Measurements from ENCODE around the gene LTBP1.

Gene LTBP1

GRCh38 chr2:32948266-32948665 lies 1.5 kb downstream of the LTBP1 start:
- Histone ChIP-seq H2BK15ac (replicated peaks; ENCODE audit: low read depth) (no peak overlapping the region), H3K56ac (ENCODE audit: low read length) (peak overlapping the region; percentile 91), H3K27me3 (ENCODE audit: insufficient read depth, low read length, poor library complexity) (no peaks in the 10 kb centered on the region), H3K36me3 (ENCODE audit: control insufficient read depth, insufficient read depth, low read length) (no peaks in the 10 kb centered on the region), H2BK5ac (ENCODE audit: low read length) (no peak overlapping the region), H2BK120ac (ENCODE audit: low read depth, low read length) (no peak overlapping the region), H3K4ac (ENCODE audit: low read depth, low read length) (no peak overlapping the region), H3K79me1 (ENCODE audit: low read length) (no peaks in the 10 kb centered on the region), H2AK5ac (ENCODE audit: low read length) (no peak overlapping the region), H3K4me2 (ENCODE audit: low read length) (peak overlapping the region; percentile 66), H3K79me2 (ENCODE audit: control insufficient read depth, insufficient read depth, low read length) (no peaks in the 10 kb centered on the region), H4K5ac (ENCODE audit: low read length) (no peak overlapping the region), H3K4me1 (ENCODE audit: control insufficient read depth, low read depth, low read length) (no peaks in the 10 kb centered on the region), H3K4me3 (ENCODE audit: low read length) (peak overlapping the region; percentile 64), H3K27ac (ENCODE audit: low read depth, low read length) (no peak overlapping the region), H3K18ac (ENCODE audit: low read length) (no peak overlapping the region), H3K9ac (ENCODE audit: low read length) (peak overlapping the region; percentile 80), H3K23ac (ENCODE audit: low read length) (no peak overlapping the region), H4K8ac (ENCODE audit: low read depth, low read length) (no peak overlapping the region)
- no peak for DNase-seq
- no CpG with 5 or more reads among the region's 3 CpGs for WGBS (ENCODE audit: extremely low coverage, insufficient coverage, low lambda C conversion rate)

- H2BK120ac ChIP-seq (ENCODE audit: low read depth, low read length): no peak overlapping the region
- no peak overlapping the region for H3K18ac ChIP-seq (ENCODE audit: low read length)
- H2AK5ac ChIP-seq (ENCODE audit: low read length): no peak overlapping the region
- H3K79me1 ChIP-seq (ENCODE audit: low read length): no peaks in the 10 kb centered on the region
- no peak overlapping the region for H3K4ac ChIP-seq (ENCODE audit: low read depth, low read length)
- no peak overlapping the region for H4K5ac ChIP-seq (ENCODE audit: low read length)
- no peak overlapping the region for H3K4me2 ChIP-seq (ENCODE audit: low read length)
- no peak overlapping the region for H3K9ac ChIP-seq (ENCODE audit: low read length)
- H3K4me1 ChIP-seq (ENCODE audit: control insufficient read depth, low read depth, low read length): no peaks in the 10 kb centered on the region
- no peak overlapping the region for H3K27ac ChIP-seq (ENCODE audit: low read depth, low read length)
- no peak overlapping the region for H3K4me3 ChIP-seq (ENCODE audit: low read length)
- H3K23ac ChIP-seq (ENCODE audit: low read length): no peak overlapping the region
- H4K8ac ChIP-seq (ENCODE audit: low read depth, low read length): no peak overlapping the region
- H3K56ac ChIP-seq (ENCODE audit: low read length): no peak overlapping the region
- no peak overlapping the region for H2BK15ac ChIP-seq (replicated peaks; ENCODE audit: low read depth)
- no peaks in the 10 kb centered on the region for H3K79me2 ChIP-seq (ENCODE audit: control insufficient read depth, insufficient read depth, low read length)
- H2BK5ac ChIP-seq (ENCODE audit: low read length): no peak overlapping the region
- DNase-seq: no peak
- H3K36me3 ChIP-seq (ENCODE audit: control insufficient read depth, insufficient read depth, low read length): no peaks in the 10 kb centered on the region
- no peaks in the 10 kb centered on the region for H3K27me3 ChIP-seq (ENCODE audit: insufficient read depth, low read length, poor library complexity)
- WGBS (ENCODE audit: extremely low coverage, insufficient coverage, low lambda C conversion rate): no CpG with 5 or more reads among the region's 3 CpGs
Measured at GRCh38 chr2:32949260-32949659, 2.5 kb downstream of the LTBP1 start.

GRCh38 chr2:32951672-32952071 lies 4.9 kb downstream of the LTBP1 start:
- no peak overlapping the region for H4K5ac ChIP-seq (ENCODE audit: low read length)
- no peak overlapping the region for H3K23ac ChIP-seq (ENCODE audit: low read length)
- no peak overlapping the region for H3K27ac ChIP-seq (ENCODE audit: low read depth, low read length)
- no peaks in the 10 kb centered on the region for H3K36me3 ChIP-seq (ENCODE audit: control insufficient read depth, insufficient read depth, low read length)
- no peak overlapping the region for H2BK15ac ChIP-seq (replicated peaks; ENCODE audit: low read depth)
- no peaks in the 10 kb centered on the region for H3K27me3 ChIP-seq (ENCODE audit: insufficient read depth, low read length, poor library complexity)
- whole genome bisulfite sequencing (ENCODE audit: extremely low coverage, insufficient coverage, low lambda C conversion rate): 100% methylated on average over 1 of the region's 4 CpGs
- no peak overlapping the region for H3K18ac ChIP-seq (ENCODE audit: low read length)
- no peak overlapping the region for H2BK120ac ChIP-seq (ENCODE audit: low read depth, low read length)
- no peak overlapping the region for H3K4me3 ChIP-seq (ENCODE audit: low read length)
- no peak overlapping the region for H2AK5ac ChIP-seq (ENCODE audit: low read length)
- no peaks in the 10 kb centered on the region for H3K79me1 ChIP-seq (ENCODE audit: low read length)
- no peak overlapping the region for H4K8ac ChIP-seq (ENCODE audit: low read depth, low read length)
- H3K56ac ChIP-seq (ENCODE audit: low read length): no peak overlapping the region
- H3K4me2 ChIP-seq (ENCODE audit: low read length): no peak overlapping the region
- DNase-seq: no peak
- H2BK5ac ChIP-seq (ENCODE audit: low read length): no peak overlapping the region
- H3K9ac ChIP-seq (ENCODE audit: low read length): no peak overlapping the region
- H3K4ac ChIP-seq (ENCODE audit: low read depth, low read length): no peak overlapping the region
- H3K79me2 ChIP-seq (ENCODE audit: control insufficient read depth, insufficient read depth, low read length): no peaks in the 10 kb centered on the region
- no peaks in the 10 kb centered on the region for H3K4me1 ChIP-seq (ENCODE audit: control insufficient read depth, low read depth, low read length)

- Histone ChIP-seq H3K18ac (ENCODE audit: low read length) (no peak overlapping the region), H2BK5ac (ENCODE audit: low read length) (no peak overlapping the region), H3K4me3 (ENCODE audit: low read length) (no peak overlapping the region), H3K56ac (ENCODE audit: low read length) (no peak overlapping the region), H3K79me1 (ENCODE audit: low read length) (no peaks in the 10 kb centered on the region), H3K36me3 (ENCODE audit: control insufficient read depth, insufficient read depth, low read length) (no peaks in the 10 kb centered on the region), H3K27me3 (ENCODE audit: insufficient read depth, low read length, poor library complexity) (no peaks in the 10 kb centered on the region), H2AK5ac (ENCODE audit: low read length) (no peak overlapping the region), H4K8ac (ENCODE audit: low read depth, low read length) (no peak overlapping the region), H3K79me2 (ENCODE audit: control insufficient read depth, insufficient read depth, low read length) (no peaks in the 10 kb centered on the region), H3K23ac (ENCODE audit: low read length) (no peak overlapping the region), H2BK15ac (replicated peaks; ENCODE audit: low read depth) (no peak overlapping the region), H4K5ac (ENCODE audit: low read length) (no peak overlapping the region), H3K27ac (ENCODE audit: low read depth, low read length) (no peak overlapping the region), H3K4me1 (ENCODE audit: control insufficient read depth, low read depth, low read length) (no peaks in the 10 kb centered on the region), H3K9ac (ENCODE audit: low read length) (no peak overlapping the region), H3K4me2 (ENCODE audit: low read length) (no peak overlapping the region), H2BK120ac (ENCODE audit: low read depth, low read length) (no peak overlapping the region), H3K4ac (ENCODE audit: low read depth, low read length) (no peak overlapping the region)
- no CpG with 5 or more reads among the region's 10 CpGs for WGBS (ENCODE audit: extremely low coverage, insufficient coverage, low lambda C conversion rate)
- no peak for DNase-seq
Measured at GRCh38 chr2:32952761-32953476, 6.2 kb downstream of the LTBP1 start.

- WGBS (ENCODE audit: extremely low coverage, insufficient coverage, low lambda C conversion rate): no CpG with 5 or more reads among the region's 5 CpGs
- Histone ChIP-seq H2AK5ac (ENCODE audit: low read length) (no peak overlapping the region), H3K4ac (ENCODE audit: low read depth, low read length) (no peak overlapping the region), H2BK5ac (ENCODE audit: low read length) (no peak overlapping the region), H2BK120ac (ENCODE audit: low read depth, low read length) (no peak overlapping the region), H3K18ac (ENCODE audit: low read length) (no peak overlapping the region), H4K5ac (ENCODE audit: low read length) (no peak overlapping the region), H3K4me3 (ENCODE audit: low read length) (no peak overlapping the region), H3K36me3 (ENCODE audit: control insufficient read depth, insufficient read depth, low read length) (no peaks in the 10 kb centered on the region), H3K79me2 (ENCODE audit: control insufficient read depth, insufficient read depth, low read length) (no peaks in the 10 kb centered on the region), H3K27ac (ENCODE audit: low read depth, low read length) (no peak overlapping the region), H3K27me3 (ENCODE audit: insufficient read depth, low read length, poor library complexity) (no peaks in the 10 kb centered on the region), H3K56ac (ENCODE audit: low read length) (no peak overlapping the region), H3K4me2 (ENCODE audit: low read length) (no peak overlapping the region), H3K23ac (ENCODE audit: low read length) (no peak overlapping the region), H3K4me1 (ENCODE audit: control insufficient read depth, low read depth, low read length) (no peaks in the 10 kb centered on the region), H3K79me1 (ENCODE audit: low read length) (no peaks in the 10 kb centered on the region), H3K9ac (ENCODE audit: low read length) (no peak overlapping the region), H4K8ac (ENCODE audit: low read depth, low read length) (no peak overlapping the region), H2BK15ac (replicated peaks; ENCODE audit: low read depth) (no peak overlapping the region)
- no peak for DNase-seq
Measured at GRCh38 chr2:32954206-32954605, 7.5 kb downstream of the LTBP1 start.

GRCh38 chr2:32958821-32959220 lies 12.1 kb downstream of the LTBP1 start:
- H3K18ac ChIP-seq (ENCODE audit: low read length): no peak overlapping the region
- H3K79me2 ChIP-seq (ENCODE audit: control insufficient read depth, insufficient read depth, low read length): no peaks in the 10 kb centered on the region
- no peak overlapping the region for H2AK5ac ChIP-seq (ENCODE audit: low read length)
- H3K56ac ChIP-seq (ENCODE audit: low read length): no peak overlapping the region
- H2BK120ac ChIP-seq (ENCODE audit: low read depth, low read length): no peak overlapping the region
- H3K4me1 ChIP-seq (ENCODE audit: control insufficient read depth, low read depth, low read length): no peaks in the 10 kb centered on the region
- no peak overlapping the region for H4K5ac ChIP-seq (ENCODE audit: low read length)
- no peaks in the 10 kb centered on the region for H3K79me1 ChIP-seq (ENCODE audit: low read length)
- no peak overlapping the region for H4K8ac ChIP-seq (ENCODE audit: low read depth, low read length)
- H3K36me3 ChIP-seq (ENCODE audit: control insufficient read depth, insufficient read depth, low read length): peaks cover 1% of the 10 kb centered on the region
- DNase-seq: no peak
- H3K4me3 ChIP-seq (ENCODE audit: low read length): no peak overlapping the region
- H3K27me3 ChIP-seq (ENCODE audit: insufficient read depth, low read length, poor library complexity): no peaks in the 10 kb centered on the region
- no peak overlapping the region for H3K9ac ChIP-seq (ENCODE audit: low read length)
- H3K23ac ChIP-seq (ENCODE audit: low read length): no peak overlapping the region
- H3K4me2 ChIP-seq (ENCODE audit: low read length): no peak overlapping the region
- no peak overlapping the region for H3K27ac ChIP-seq (ENCODE audit: low read depth, low read length)
- no peak overlapping the region for H3K4ac ChIP-seq (ENCODE audit: low read depth, low read length)
- H2BK15ac ChIP-seq (replicated peaks; ENCODE audit: low read depth): no peak overlapping the region
- no peak overlapping the region for H2BK5ac ChIP-seq (ENCODE audit: low read length)

Measured in mesendoderm (in vitro differentiated cells).